Stimulated activated naive CD8-positive, alpha-beta T cell treated with anti-CD3 and anti-CD28 coated beads, Interleukin-15, Interleukin-2, amounts not matched to agents 100 ng/mL and 50 ng/mL, for 24 hours (primary cell): ENCODE results near the gene GATA6.

ENCODE experiments used
- H3K27ac Mint-ChIP-seq: one replicate; pipeline ENCODE4 v1.8.0; 2021; ENCODE audit warnings: mild to moderate bottlenecking, mixed read lengths
- H3K27me3 Mint-ChIP-seq: one replicate; pipeline ENCODE4 v1.8.0; 2021; ENCODE audit warnings: mixed read lengths
- H3K36me3 Mint-ChIP-seq: one replicate; pipeline ENCODE4 v1.8.0; 2021; ENCODE audit warnings: low read depth, mixed read lengths
- H3K4me1 Mint-ChIP-seq: one replicate; pipeline ENCODE4 v1.8.0; 2021; ENCODE audit warnings: low read depth, mixed read lengths
- H3K4me3 Mint-ChIP-seq: one replicate; pipeline ENCODE4 v1.8.0; 2021; ENCODE audit warnings: mild to moderate bottlenecking, mixed read lengths
- H3K9me3 Mint-ChIP-seq: one replicate; pipeline ENCODE4 v1.8.0; 2021; ENCODE audit warnings: mixed read lengths

The GATA6 gene

GRCh38 chr18:22161090-22161489 lies 8.3 kb upstream of the GATA6 start:
- H3K9me3 Mint-ChIP-seq = no peaks in the 10 kb centered on the region
- no peak overlapping the region for H3K4me3 Mint-ChIP-seq
- H3K27me3 Mint-ChIP-seq = peaks cover 42% of the 10 kb centered on the region

GRCh38 chr18:22163416-22164161 lies 5.8 kb upstream of the GATA6 start:
- H3K4me3 Mint-ChIP-seq = no peak overlapping the region
- H3K9me3 Mint-ChIP-seq = no peaks in the 10 kb centered on the region
- H3K4me1 Mint-ChIP-seq = peaks cover 23% of the 10 kb centered on the region
- H3K36me3 Mint-ChIP-seq = no peaks in the 10 kb centered on the region
- peaks cover 66% of the 10 kb centered on the region for H3K27me3 Mint-ChIP-seq
- H3K27ac Mint-ChIP-seq = no peak overlapping the region

More at GRCh38 chr18:22161090-22161489, 8.3 kb upstream of the GATA6 start:
- H3K27ac Mint-ChIP-seq = no peak overlapping the region
- H3K4me1 Mint-ChIP-seq = peaks cover 7% of the 10 kb centered on the region
- H3K36me3 Mint-ChIP-seq = no peaks in the 10 kb centered on the region

DNA sequence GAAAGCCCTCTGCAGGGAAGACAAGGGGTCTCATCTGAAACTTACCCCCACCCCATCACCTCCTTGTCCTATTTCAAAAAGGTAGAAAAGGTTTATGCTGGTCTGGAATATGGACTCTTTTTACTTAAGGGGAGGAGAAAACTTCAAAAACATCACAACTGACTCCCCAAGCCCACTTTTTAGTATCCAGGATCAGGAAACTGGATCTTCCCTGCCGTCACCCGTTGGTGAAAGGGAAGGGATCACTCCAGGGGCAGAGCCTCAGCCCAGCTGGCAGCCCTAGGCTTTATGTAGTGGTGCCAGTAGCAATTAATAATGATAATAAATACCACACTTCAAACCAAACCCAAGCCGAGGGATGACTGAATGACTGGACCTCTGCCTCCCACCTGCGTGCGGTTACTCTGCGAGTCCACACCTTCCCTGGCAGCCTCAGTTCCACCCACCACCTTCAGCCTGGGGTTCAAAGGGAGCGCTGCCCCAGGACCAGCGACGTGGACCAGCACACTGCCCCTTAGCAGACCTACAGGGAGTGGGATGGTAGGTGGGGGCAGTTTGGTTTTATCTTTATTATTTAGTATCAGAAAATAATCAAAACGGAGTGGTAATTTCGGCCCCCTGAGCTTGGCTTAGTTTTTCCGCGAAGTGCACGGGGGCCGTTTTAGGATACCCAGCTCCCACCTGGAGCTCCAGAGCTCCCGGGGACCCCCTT lies 4.9 kb upstream of the GATA6 start:
- H3K4me3 Mint-ChIP-seq = no peak overlapping the region

DNA sequence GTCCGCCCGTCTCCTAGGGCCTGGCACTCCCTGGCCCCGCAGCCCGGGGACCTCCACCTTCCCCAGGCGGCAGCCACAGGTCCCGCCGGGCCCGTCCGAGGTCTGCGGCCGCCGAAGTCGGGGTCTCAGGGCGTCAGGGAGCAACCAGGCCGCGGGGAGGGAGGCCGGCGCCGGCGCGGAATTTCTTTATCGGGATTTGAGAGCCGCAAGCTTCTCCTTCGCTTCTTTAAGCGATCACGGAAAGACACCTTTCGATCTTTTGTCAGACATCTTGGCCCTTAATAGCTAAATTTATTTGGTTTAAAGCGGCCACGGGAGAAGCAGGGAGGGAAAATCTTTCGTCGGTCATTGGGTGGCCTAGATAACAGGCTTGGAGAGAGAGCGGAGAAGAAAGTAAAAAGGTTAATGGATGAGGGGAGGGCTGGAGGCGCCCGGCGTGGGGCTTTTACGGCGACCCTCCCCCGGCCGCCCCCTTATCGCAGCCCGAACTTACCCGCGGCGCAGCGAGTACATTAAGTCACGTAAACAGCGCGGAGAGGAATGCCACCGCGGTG lies 4.3 kb upstream of the GATA6 start:
- peaks cover 74% of the 10 kb centered on the region for H3K27me3 Mint-ChIP-seq
- H3K27ac Mint-ChIP-seq = no peak overlapping the region
- H3K4me3 Mint-ChIP-seq = peak overlapping the region; percentile 49
- no peaks in the 10 kb centered on the region for H3K9me3 Mint-ChIP-seq
- H3K36me3 Mint-ChIP-seq = no peaks in the 10 kb centered on the region
- H3K4me1 Mint-ChIP-seq = peaks cover 27% of the 10 kb centered on the region

More for the DNA sequence above, 4.9 kb upstream of the GATA6 start:
- no peak overlapping the region for H3K27ac Mint-ChIP-seq
- peaks cover 25% of the 10 kb centered on the region for H3K4me1 Mint-ChIP-seq
- H3K9me3 Mint-ChIP-seq = no peaks in the 10 kb centered on the region
- H3K27me3 Mint-ChIP-seq = peaks cover 71% of the 10 kb centered on the region
- H3K36me3 Mint-ChIP-seq = no peaks in the 10 kb centered on the region

- Mint-ChIP-seq H3K4me3 (no peak overlapping the region), H3K9me3 (no peaks in the 10 kb centered on the region), H3K36me3 (no peaks in the 10 kb centered on the region), H3K27me3 (peaks cover 78% of the 10 kb centered on the region), H3K27ac (no peak overlapping the region), H3K4me1 (peaks cover 31% of the 10 kb centered on the region)
These were observed 3.8 kb upstream of the GATA6 start for GRCh38 chr18:22165603-22166068.

- peaks cover 34% of the 10 kb centered on the region for H3K4me1 Mint-ChIP-seq
- no peaks in the 10 kb centered on the region for H3K9me3 Mint-ChIP-seq
- no peak overlapping the region for H3K27ac Mint-ChIP-seq
- H3K4me3 Mint-ChIP-seq = no peak overlapping the region
- peaks cover 76% of the 10 kb centered on the region for H3K27me3 Mint-ChIP-seq
- H3K36me3 Mint-ChIP-seq = no peaks in the 10 kb centered on the region
These were observed 3.1 kb upstream of the GATA6 start for GRCh38 chr18:22166069-22166950.

DNA sequence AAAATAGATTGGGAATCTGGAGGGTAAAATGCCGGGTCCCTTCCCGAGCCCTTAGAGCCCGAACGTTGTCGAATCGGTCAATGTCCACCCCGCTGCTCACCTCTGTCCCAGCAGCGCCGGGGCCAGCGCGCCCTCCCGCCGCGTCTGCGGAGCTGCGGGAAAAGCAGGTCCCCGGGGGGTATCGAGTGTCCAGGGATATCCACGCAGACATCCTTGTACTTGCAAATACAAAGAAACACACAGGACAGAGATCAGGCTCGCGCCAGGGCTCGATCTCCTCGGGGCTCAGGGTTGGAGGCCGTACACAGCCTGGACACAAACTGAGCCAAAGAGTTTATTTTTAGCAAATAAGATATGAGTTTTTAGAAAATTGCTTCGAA lies 2.3 kb upstream of the GATA6 start:
- no peak overlapping the region for H3K27ac Mint-ChIP-seq
- H3K4me3 Mint-ChIP-seq = peak overlapping the region; percentile 26
- H3K4me1 Mint-ChIP-seq = peaks cover 34% of the 10 kb centered on the region
- no peaks in the 10 kb centered on the region for H3K9me3 Mint-ChIP-seq
- H3K36me3 Mint-ChIP-seq = no peaks in the 10 kb centered on the region
- H3K27me3 Mint-ChIP-seq = peaks cover 72% of the 10 kb centered on the region

DNA sequence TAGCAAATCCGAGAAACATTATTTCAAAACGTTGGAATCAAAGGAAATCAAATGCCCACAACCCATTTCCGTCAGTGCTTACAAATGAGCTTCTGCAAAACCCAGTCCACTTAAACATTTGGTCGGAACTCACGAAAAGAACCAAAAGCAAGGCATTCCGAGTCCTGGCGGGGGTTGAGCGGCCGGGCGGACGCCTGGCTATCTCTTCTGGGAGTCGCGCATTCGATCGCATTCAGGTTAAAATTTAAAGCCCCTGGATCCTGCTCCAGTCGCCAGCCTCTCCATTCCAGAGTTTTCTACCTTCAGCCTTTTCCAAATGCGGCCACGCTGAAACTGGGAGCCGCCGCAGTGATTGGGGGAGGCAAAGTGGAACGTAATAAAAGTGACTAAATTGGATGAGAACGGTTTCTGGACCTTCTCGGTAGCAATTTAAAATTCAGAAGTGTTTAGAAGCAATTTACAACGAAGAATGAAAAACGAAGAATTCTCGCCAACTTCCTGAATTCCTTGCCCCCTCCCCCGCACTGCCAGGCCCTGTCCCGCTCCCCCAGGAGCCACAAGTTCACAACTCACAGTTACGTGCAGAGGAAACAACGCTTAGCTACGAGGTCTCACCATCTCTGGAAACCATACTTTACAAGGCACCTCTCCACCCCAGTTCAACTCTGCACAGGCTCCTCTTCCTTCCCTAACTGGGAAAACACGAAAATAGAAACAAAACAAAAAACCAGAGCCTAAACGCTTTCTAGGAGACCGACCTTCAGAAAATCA lies 1.7 kb upstream of the GATA6 start:
- Mint-ChIP-seq H3K36me3 (no peaks in the 10 kb centered on the region), H3K27me3 (peaks cover 72% of the 10 kb centered on the region), H3K4me1 (peaks cover 34% of the 10 kb centered on the region), H3K9me3 (no peaks in the 10 kb centered on the region), H3K4me3 (peak overlapping the region; percentile 26), H3K27ac (peak overlapping the region; percentile 40)

GRCh38 chr18:22168360-22168921 lies 948 bp upstream of the GATA6 start:
- H3K9me3 Mint-ChIP-seq = no peaks in the 10 kb centered on the region
- peak overlapping the region; percentile 64 for H3K4me3 Mint-ChIP-seq
- peaks cover 72% of the 10 kb centered on the region for H3K27me3 Mint-ChIP-seq
- H3K27ac Mint-ChIP-seq = peak overlapping the region; percentile 63
- no peaks in the 10 kb centered on the region for H3K36me3 Mint-ChIP-seq
- H3K4me1 Mint-ChIP-seq = peaks cover 34% of the 10 kb centered on the region

GRCh38 chr18:22169889-22170420 lies 566 bp downstream of the GATA6 start:
- Mint-ChIP-seq H3K36me3 (no peaks in the 10 kb centered on the region), H3K9me3 (no peaks in the 10 kb centered on the region), H3K4me1 (peaks cover 34% of the 10 kb centered on the region), H3K27ac (no peak overlapping the region), H3K27me3 (peaks cover 75% of the 10 kb centered on the region), H3K4me3 (peak overlapping the region; percentile 85)

- Mint-ChIP-seq H3K9me3 (no peaks in the 10 kb centered on the region), H3K4me1 (peaks cover 30% of the 10 kb centered on the region), H3K27me3 (peaks cover 78% of the 10 kb centered on the region), H3K27ac (no peak overlapping the region), H3K36me3 (no peaks in the 10 kb centered on the region), H3K4me3 (peak overlapping the region; percentile 85)
These were observed 1.2 kb downstream of the GATA6 start for GRCh38 chr18:22170421-22171257.

DNA sequence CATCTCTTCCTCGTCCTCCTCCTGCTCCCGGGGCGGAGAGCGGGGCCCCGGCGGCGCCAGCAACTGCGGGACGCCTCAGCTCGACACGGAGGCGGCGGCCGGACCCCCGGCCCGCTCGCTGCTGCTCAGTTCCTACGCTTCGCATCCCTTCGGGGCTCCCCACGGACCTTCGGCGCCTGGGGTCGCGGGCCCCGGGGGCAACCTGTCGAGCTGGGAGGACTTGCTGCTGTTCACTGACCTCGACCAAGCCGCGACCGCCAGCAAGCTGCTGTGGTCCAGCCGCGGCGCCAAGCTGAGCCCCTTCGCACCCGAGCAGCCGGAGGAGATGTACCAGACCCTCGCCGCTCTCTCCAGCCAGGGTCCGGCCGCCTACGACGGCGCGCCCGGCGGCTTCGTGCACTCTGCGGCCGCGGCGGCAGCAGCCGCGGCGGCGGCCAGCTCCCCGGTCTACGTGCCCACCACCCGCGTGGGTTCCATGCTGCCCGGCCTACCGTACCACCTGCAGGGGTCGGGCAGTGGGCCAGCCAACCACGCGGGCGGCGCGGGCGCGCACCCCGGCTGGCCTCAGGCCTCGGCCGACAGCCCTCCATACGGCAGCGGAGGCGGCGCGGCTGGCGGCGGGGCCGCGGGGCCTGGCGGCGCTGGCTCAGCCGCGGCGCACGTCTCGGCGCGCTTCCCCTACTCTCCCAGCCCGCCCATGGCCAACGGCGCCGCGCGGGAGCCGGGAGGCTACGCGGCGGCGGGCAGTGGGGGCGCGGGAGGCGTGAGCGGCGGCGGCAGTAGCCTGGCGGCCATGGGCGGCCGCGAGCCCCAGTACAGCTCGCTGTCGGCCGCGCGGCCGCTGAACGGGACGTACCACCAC lies 2.1 kb downstream of the GATA6 start:
- H3K9me3 Mint-ChIP-seq = no peaks in the 10 kb centered on the region
- no peak overlapping the region for H3K4me3 Mint-ChIP-seq
- peaks cover 28% of the 10 kb centered on the region for H3K4me1 Mint-ChIP-seq
- no peaks in the 10 kb centered on the region for H3K36me3 Mint-ChIP-seq
- peaks cover 76% of the 10 kb centered on the region for H3K27me3 Mint-ChIP-seq
- H3K27ac Mint-ChIP-seq = no peak overlapping the region
